ENCODE results near the gene TIMM50. TPM values are rescaled to one million over a fixed set of nuclear protein-coding genes. Genes with fewer than 3 reads are reported as not detected.

The TIMM50 gene
- total RNA-seq, 1 donor from 2014 or later, result 56.0 TPM

GRCh38 chr19:39483141-39483540 is 2.5 kb downstream of the TIMM50 start:
- DNase-seq (ENCODE audit: extremely low spot score, unreplicated experiment), result no peak
- TF ChIP-seq CTCF (IDR thresholded peaks at IDR 0.05), result no peak
- H3K4me3 Mint-ChIP-seq (ENCODE audit: unreplicated experiment), result no peak overlapping the region
- peaks cover 10% of the 10 kb centered on the region for H3K36me3 Mint-ChIP-seq (ENCODE audit: unreplicated experiment)
- H3K27me3 Mint-ChIP-seq (ENCODE audit: unreplicated experiment), result no peaks in the 10 kb centered on the region
- no peak overlapping the region for H3K27ac Mint-ChIP-seq (ENCODE audit: unreplicated experiment)
- H3K9me3 Mint-ChIP-seq (ENCODE audit: unreplicated experiment), result no peaks in the 10 kb centered on the region
- peaks cover 19% of the 10 kb centered on the region for H3K4me1 Mint-ChIP-seq (ENCODE audit: unreplicated experiment)

GRCh38 chr19:39489756-39490155 is 9.1 kb downstream of the TIMM50 start:
- H3K9me3 Mint-ChIP-seq (ENCODE audit: unreplicated experiment), result no peaks in the 10 kb centered on the region
- no peaks in the 10 kb centered on the region for H3K27me3 Mint-ChIP-seq (ENCODE audit: unreplicated experiment)
- H3K4me3 Mint-ChIP-seq (ENCODE audit: unreplicated experiment), result no peak overlapping the region
- no peaks in the 10 kb centered on the region for H3K4me1 Mint-ChIP-seq (ENCODE audit: unreplicated experiment)
- DNase-seq (ENCODE audit: extremely low spot score, unreplicated experiment), result no peak
- no peak overlapping the region for H3K27ac Mint-ChIP-seq (ENCODE audit: unreplicated experiment)
- peaks cover 20% of the 10 kb centered on the region for H3K36me3 Mint-ChIP-seq (ENCODE audit: unreplicated experiment)
- no peak for TF ChIP-seq CTCF (IDR thresholded peaks at IDR 0.05)

GRCh38 chr19:39492225-39492624 is 11.6 kb downstream of the TIMM50 start:
- peaks cover 9% of the 10 kb centered on the region for H3K27me3 Mint-ChIP-seq (ENCODE audit: unreplicated experiment)
- no peak for TF ChIP-seq CTCF (IDR thresholded peaks at IDR 0.05)
- H3K9me3 Mint-ChIP-seq (ENCODE audit: unreplicated experiment), result no peaks in the 10 kb centered on the region
- no peak overlapping the region for H3K4me3 Mint-ChIP-seq (ENCODE audit: unreplicated experiment)
- peaks cover 17% of the 10 kb centered on the region for H3K36me3 Mint-ChIP-seq (ENCODE audit: unreplicated experiment)
- H3K27ac Mint-ChIP-seq (ENCODE audit: unreplicated experiment), result no peak overlapping the region
- DNase-seq (ENCODE audit: extremely low spot score, unreplicated experiment), result no peak
- H3K4me1 Mint-ChIP-seq (ENCODE audit: unreplicated experiment), result no peaks in the 10 kb centered on the region

GRCh38 chr19:39492788-39493187 is 12.2 kb downstream of the TIMM50 start:
- no peaks in the 10 kb centered on the region for H3K9me3 Mint-ChIP-seq (ENCODE audit: unreplicated experiment)
- H3K27me3 Mint-ChIP-seq (ENCODE audit: unreplicated experiment), result peaks cover 9% of the 10 kb centered on the region
- peaks cover 3% of the 10 kb centered on the region for H3K4me1 Mint-ChIP-seq (ENCODE audit: unreplicated experiment)
- H3K4me3 Mint-ChIP-seq (ENCODE audit: unreplicated experiment), result no peak overlapping the region
- H3K36me3 Mint-ChIP-seq (ENCODE audit: unreplicated experiment), result peaks cover 17% of the 10 kb centered on the region
- DNase-seq (ENCODE audit: extremely low spot score, unreplicated experiment), result no peak
- no peak overlapping the region for H3K27ac Mint-ChIP-seq (ENCODE audit: unreplicated experiment)
- no peak for TF ChIP-seq CTCF (IDR thresholded peaks at IDR 0.05)

GRCh38 chr19:39494661-39495060 is 14.0 kb downstream of the TIMM50 start:
- Mint-ChIP-seq H3K36me3 (ENCODE audit: unreplicated experiment) (peaks cover 5% of the 10 kb centered on the region), H3K9me3 (ENCODE audit: unreplicated experiment) (no peaks in the 10 kb centered on the region), H3K4me1 (ENCODE audit: unreplicated experiment) (peaks cover 17% of the 10 kb centered on the region), H3K27me3 (ENCODE audit: unreplicated experiment) (peaks cover 21% of the 10 kb centered on the region), H3K27ac (ENCODE audit: unreplicated experiment) (no peak overlapping the region), H3K4me3 (ENCODE audit: unreplicated experiment) (no peak overlapping the region)
- TF ChIP-seq CTCF (IDR thresholded peaks at IDR 0.05), result no peak
- DNase-seq (ENCODE audit: extremely low spot score, unreplicated experiment), result no peak

Data from osteocyte (in vitro differentiated cells).